Measurements from ENCODE around the gene IFT81.
"Not testable (repeated sequence)": the region's sequence is repeated elsewhere in the genome, so short reads cannot be mapped to it uniquely, and the experiment has no call there.

Gene IFT81

GRCh38 chr12:110124269-110124995, at the start of gene IFT81:
IFT81 (plus strand) TSS chr12:110124357; CDS start chr12:110127381, 3,024 bp downstream.
- DNase-seq, result peak; percentile 85

DNA sequence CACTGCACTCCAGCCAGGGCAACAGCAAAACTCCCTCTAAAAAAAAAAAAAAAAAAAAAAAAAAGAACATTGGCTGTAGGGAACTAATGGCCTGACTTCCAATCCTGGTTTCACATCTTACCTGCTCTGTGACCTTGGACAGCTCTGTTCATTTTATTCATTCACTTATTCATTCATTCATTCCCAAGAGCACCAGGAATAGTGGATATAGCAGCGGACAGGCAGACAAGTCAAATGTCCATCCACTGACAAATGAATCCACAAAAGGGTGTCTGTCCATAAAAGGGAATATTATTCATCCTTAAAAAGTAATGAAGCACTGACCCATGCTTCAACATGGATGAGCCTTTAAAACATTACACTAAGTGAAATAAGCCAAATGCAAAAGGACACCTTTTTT, 48.3 kb upstream of the IFT81 start:
- DNase-seq, result no peak

DNA sequence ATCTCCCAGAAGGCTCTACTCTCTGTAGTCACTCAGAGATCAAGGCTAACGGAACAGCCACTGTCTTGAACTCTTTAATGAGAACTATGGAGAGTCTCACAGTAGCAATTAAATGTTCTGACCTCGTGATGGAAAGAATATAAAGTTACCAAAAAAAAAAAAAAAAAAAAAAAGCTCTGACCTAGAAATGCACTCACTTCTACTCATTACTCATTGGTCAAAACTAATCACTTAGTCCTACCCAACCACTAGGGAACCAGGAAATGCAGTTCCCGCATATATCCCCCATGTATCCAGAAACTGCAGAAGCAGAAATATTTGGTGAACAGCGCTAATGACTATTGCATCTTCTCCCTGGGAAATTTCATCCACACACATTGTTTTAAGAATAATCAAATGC, 46.4 kb upstream of the IFT81 start:
- no peak for DNase-seq

- DNase-seq, result no peak
Measured at GRCh38 chr12:110079477-110080400, 44.4 kb upstream of the IFT81 start.

DNA sequence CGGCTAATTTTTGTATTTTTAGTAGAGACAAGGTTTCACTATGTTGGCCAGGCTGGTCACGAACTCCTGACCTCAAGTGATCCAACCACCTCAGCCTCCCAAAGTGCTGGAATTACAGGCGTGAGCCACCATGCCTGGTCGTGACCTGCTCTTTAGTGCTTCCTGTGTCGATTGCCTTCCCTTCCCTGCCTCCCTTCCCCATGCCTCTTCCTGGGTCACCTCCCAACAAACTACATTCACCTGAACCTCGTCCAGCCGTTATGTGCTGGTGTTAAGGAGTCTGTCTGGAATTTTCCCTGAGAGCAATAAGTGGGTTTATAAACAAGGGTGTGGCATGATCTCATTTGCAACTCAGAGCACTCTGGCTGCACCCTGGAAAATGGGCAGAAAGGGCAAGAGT, 43.7 kb upstream of the IFT81 start:
- DNase-seq, result no peak

GRCh38 chr12:110084314-110085015, 39.7 kb upstream of the IFT81 start:
- DNase-seq, result no peak

DNA sequence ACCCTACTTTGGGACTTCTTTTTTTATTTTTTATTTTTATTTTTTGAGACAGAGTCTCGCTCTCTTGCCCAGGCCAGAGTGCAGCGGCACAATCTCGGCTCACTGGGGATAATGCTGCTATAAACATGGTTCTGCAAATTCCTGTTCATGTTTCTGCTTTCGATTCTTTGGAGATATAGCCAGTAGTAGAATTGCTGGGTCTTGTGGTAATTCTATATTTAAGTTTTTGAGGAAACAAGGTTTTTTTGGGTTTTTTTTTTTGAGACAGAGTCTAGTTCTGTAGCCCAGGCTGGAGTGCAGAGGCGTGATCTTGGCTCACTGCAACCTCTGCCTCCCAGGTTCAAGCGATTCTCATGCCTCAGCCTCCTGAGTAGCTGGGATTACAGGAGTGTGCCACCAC, 35.9 kb upstream of the IFT81 start:
- not testable (repeated sequence) for DNase-seq

DNA sequence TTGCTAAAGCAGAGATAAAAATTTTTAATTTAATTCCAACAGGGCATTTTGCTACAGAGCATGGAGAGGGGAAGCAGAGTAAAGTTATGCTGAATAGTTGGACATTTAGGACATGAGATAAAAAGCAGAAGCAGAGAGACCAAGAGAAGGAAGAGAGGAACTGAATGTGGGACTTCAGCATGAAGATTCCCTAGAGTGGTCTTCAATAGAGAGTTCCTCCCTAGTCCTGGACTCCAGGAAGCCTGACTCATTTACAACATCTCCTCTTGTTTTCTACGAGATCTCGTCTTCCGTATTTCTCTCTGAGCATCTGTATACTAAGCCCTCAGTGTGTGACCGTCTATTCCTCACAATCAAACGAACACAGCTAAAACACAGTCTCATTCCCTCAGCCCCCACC, 35.2 kb upstream of the IFT81 start:
- no peak for DNase-seq

GRCh38 chr12:110090266-110091135, 33.7 kb upstream of the IFT81 start:
- no peak for DNase-seq

DNA sequence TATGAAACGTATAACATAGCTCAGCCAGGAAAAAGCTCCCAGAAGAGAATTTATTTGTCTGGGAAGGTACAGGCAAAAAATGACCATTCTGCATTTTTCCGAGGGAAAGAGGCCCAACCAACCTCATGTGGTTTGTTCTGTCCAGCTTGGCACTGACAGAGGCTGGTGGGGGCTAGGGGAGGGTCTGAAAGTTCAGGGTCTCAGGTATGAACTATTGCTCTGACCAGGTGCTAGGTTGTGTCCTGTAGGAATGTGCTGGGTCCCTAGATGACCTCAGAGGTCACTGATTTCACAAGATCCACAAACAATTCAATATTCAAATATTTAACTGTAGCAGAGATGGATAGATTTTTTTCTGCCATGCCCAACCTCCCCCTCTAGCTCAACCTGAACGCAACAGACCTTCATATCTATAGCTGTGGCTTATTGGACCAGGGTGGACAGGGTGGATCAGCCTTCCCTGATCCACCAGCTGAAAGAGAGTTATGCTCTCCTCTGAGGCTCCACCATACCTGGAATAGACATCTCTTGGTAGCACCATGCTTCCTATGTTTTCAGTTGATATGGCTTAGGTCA, 32.9 kb upstream of the IFT81 start:
- DNase-seq, result no peak

DNA sequence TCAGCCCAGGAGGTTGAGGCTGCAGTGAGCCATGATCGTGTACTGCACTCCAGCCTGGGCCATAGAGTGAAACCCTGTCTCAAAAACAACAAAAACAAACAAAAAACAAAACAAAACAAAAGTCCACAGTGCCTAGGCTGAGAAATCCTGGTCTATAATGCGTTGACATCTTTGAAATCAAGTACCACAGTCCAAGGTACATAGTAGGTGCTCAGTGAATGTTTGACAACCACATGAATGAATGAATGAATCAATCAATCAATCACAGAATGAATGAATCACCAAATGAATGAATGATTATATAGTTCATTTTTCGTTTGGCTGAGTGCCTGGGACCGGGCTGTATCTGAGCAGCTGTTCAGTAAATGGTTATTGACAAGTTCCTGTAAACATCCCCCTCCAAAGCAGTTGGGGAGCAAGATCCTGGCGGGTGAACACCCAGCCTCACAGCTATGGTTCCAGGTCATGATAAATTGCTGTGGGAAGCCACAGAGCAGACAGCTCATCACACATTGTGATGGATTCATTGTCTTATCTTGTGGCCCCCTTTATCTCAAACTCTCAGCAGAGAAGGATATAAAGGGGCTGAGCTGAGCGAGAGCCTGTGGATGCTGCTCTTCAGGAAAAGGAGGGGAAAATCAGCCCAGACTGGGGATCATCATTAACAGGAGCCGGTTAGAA, 30.4 kb upstream of the IFT81 start:
- DNase-seq, result no peak

DNA sequence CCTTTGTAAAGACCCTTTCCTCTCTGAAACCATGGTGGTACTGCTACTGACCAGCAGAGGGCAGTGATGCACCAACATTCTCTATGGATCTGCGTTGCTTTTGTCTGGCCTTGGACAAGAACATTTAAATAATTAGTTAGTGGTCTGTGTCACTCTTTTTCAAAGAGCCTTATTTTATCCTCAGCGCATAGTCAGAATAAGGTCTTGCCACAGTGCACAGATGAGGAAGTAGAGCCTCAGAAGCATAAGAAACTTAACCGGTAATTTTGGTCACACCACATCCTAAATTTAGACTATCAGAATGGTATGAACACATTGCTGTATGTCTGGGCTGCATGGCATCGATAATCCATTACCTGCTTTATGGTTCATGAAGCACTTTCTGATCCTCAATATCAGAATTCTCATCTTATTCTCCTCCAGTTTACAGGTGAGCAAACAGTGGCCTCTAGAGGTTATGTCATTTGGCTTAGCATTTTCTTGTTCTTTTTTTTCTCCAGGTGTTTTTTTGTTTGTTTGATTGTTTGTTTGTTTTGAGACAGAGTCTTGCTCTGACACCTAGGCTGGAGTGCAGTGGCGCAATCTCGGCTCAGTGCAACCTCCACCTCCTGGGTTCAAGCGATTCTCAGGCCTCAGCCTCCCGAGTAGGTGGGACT, 23.7 kb upstream of the IFT81 start:
- no peak for DNase-seq

DNA sequence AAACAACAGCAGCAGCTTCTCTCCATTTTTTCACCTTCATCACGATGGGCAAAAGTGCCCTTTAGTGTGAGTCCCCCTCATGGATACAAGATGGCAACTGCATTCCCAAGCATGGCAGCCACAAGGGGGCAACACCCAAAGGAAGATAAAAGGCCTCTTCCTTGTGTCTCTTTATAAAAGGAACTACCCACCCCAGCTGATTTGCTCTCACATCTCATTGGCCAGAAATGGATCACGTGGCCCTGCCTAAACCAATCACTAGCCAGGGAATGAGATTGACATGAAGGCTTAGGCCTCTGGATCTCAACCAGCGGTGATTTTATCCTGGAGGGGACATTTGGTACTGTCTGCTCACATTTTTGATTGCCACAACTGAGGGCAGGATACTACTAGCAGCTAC, 21.9 kb upstream of the IFT81 start:
- peak; percentile 11 for DNase-seq

DNA sequence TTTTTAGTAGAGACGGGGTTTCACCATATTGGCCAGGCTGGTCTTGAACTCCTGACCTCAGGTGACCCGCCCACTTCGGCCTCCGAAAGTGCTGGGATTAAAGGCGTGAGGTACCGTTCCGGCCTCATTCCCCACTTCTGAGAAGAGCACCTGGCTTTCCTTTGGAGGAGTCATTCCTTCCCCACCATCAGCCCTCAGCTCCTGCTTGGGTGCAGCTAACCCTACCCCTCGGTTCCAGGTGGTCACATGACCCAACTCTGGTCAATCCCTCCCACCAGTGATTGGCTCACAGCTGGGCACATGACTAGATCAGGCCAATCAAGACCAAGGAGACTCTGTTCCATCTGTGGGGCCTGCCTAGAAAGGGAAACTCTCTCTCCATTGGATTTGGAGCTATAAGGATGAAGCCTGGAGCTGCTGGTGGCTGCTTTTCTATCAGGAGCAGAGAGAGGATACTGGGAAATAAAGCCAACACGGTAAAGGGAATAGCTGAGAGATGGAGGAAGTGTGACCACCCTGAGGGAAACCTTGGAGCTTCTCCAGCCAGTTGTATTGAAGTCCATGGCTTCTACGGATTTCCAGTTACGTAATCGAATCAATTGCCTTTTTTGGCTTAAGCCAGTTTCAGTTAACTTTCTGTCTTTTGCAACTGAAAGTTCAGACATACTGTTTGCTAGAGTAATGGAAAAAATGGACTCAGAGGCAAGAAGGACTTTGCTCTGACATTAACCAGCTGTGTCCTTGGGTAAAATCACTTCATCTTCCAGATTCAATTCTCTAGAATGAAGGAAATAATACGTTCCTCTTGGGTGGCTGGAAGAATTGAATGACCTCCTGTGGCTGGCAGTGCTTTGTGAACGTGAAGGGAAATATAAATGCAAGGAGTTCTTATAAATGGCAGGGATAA, 19.7 kb upstream of the IFT81 start:
- DNase-seq, result no peak

DNA sequence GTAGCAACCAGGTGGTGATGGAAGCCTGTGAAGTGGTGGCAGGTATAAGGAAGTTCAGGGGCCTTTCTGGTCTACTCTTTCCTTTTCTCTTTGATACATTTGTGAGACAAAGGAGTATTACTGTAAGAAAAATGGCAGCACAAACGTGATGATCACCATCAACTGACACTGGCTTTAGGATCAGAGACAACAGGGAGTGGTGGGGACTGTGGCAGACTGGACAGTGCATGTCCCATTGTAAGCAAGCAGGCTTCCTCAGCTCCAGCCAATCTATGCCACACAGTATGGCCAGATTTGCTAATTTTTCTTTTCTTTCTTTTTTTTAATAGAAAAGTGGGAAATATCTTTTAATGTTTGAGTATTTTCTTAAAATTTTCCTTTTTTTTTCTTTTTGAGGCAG, 19.0 kb upstream of the IFT81 start:
- DNase-seq, result no peak

DNA sequence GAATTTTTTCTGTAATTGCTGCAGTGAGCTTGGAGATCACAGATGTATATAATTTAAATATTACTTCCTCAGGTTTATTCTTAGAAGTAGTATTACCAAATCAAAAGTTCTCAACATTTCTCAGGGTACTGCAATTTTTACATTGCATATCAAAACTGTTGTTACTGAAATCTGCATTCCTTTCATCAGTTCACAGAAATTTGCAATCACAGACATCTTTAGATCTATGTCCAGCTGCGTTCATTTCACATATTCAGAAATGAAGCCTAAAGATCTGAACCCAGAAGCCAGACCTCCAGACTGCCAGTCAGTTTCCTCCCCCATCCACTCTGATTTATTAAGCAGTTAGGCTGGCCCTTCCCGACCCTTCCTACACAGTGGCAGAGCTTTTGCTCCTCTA, 18.2 kb upstream of the IFT81 start:
- no peak for DNase-seq

GRCh38 chr12:110107369-110108281, 16.5 kb upstream of the IFT81 start:
- no peak for DNase-seq

GRCh38 chr12:110108309-110109036, 15.7 kb upstream of the IFT81 start:
- no peak for DNase-seq

Measured in NCI-H1092 (cell line).